Measurements from ENCODE around the gene RAB3A. TPM values are rescaled to one million over a fixed set of nuclear protein-coding genes. Genes with fewer than 3 reads are reported as not detected.

Gene RAB3A
- total and polyA plus RNA-seq, 9 of the 15 experiments (the other 6 are each of a cell fraction or from before 2014, with no cell fraction given), result 0.17 to 5.1 (median 0.90) TPM; not detected in 1

DNA sequence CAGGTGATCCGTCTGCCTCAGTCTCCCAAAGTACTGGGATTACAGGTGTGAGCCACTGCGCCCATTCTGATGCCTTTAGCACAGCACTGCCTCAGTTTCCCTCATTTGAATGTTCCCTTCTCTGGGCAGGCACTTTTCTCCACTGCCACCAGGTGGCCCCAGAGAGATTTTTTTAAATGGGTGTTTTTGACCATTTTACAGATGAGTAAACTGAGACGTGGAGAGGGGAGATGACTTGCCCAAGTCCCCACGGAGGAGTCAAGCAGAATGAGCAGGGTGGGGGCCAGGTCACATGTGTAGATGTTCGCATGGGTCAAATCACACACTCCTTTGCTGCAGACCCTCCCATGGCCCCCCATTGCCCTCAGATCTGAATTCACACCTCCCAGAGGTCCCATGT is 25.6 kb upstream of the RAB3A start (continued):
- TF ChIP-seq, protein P1, sequence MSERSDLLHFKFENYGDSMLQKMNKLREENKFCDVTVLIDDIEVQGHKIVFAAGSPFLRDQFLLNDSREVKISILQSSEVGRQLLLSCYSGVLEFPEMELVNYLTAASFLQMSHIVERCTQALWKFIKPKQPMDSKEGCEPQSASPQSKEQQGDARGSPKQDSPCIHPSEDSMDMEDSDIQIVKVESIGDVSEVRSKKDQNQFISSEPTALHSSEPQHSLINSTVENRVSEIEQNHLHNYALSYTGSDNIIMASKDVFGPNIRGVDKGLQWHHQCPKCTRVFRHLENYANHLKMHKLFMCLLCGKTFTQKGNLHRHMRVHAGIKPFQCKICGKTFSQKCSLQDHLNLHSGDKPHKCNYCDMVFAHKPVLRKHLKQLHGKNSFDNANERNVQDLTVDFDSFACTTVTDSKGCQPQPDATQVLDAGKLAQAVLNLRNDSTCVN (CRISPR knock-in tag; IDR thresholded peaks at IDR 0.05), result no peak
- no peak for TF ChIP-seq SMAD4 (CRISPR knock-in tag; conservative IDR thresholded peaks at IDR 0.05)
- TF ChIP-seq CCNT2 (IDR thresholded peaks at IDR 0.05; ENCODE audit: borderline replicate concordance, extremely low read depth, insufficient read length, low read depth, low read length), result no peak
- TF ChIP-seq ZNF197 (CRISPR knock-in tag; IDR thresholded peaks at IDR 0.05; ENCODE audit: low read depth), result no peak
- no peak for TF ChIP-seq RAD51 (IDR thresholded peaks at IDR 0.05; ENCODE audit: borderline replicate concordance, low read depth)
- no peak for TF ChIP-seq HCFC1 (IDR thresholded peaks at IDR 0.05; ENCODE audit: low read depth, low read length)
- TF ChIP-seq SMAD1 (IDR thresholded peaks at IDR 0.05; ENCODE audit: low read depth, low read length, partially characterized antibody), result no peak
- no peak for TF ChIP-seq ZNF217 (CRISPR knock-in tag; IDR thresholded peaks at IDR 0.05)
- TF ChIP-seq, protein P2, sequence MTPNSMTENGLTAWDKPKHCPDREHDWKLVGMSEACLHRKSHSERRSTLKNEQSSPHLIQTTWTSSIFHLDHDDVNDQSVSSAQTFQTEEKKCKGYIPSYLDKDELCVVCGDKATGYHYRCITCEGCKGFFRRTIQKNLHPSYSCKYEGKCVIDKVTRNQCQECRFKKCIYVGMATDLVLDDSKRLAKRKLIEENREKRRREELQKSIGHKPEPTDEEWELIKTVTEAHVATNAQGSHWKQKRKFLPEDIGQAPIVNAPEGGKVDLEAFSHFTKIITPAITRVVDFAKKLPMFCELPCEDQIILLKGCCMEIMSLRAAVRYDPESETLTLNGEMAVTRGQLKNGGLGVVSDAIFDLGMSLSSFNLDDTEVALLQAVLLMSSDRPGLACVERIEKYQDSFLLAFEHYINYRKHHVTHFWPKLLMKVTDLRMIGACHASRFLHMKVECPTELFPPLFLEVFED (CRISPR knock-in tag; conservative IDR thresholded peaks at IDR 0.05), result no peak
- 0 out of 2 replicates have a peak, but pooled peaks have one; percentile 10 for TF ChIP-seq SMC3 (conservative IDR thresholded peaks at IDR 0.05; ENCODE audit: insufficient read depth, low read depth, low read length)
- no peak for TF ChIP-seq SETDB1 (IDR thresholded peaks at IDR 0.05; ENCODE audit: low read length)
- TF ChIP-seq, protein P3, sequence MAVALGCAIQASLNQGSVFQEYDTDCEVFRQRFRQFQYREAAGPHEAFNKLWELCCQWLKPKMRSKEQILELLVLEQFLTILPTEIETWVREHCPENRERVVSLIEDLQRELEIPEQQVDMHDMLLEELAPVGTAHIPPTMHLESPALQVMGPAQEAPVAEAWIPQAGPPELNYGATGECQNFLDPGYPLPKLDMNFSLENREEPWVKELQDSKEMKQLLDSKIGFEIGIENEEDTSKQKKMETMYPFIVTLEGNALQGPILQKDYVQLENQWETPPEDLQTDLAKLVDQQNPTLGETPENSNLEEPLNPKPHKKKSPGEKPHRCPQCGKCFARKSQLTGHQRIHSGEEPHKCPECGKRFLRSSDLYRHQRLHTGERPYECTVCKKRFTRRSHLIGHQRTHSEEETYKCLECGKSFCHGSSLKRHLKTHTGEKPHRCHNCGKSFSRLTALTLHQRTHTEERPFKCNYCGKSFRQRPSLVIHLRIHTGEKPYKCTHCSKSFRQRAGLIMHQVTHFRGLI (CRISPR knock-in tag; IDR thresholded peaks at IDR 0.05), result no peak
- TF ChIP-seq ZNF699 (CRISPR knock-in tag; IDR thresholded peaks at IDR 0.05; ENCODE audit: insufficient replicate concordance), result no peak
- TF ChIP-seq SMAD3 (CRISPR knock-in tag; conservative IDR thresholded peaks at IDR 0.05), result no peak
- no peak for TF ChIP-seq FOSL1 (tag; conservative IDR thresholded peaks at IDR 0.05)
- TF ChIP-seq, protein P4, sequence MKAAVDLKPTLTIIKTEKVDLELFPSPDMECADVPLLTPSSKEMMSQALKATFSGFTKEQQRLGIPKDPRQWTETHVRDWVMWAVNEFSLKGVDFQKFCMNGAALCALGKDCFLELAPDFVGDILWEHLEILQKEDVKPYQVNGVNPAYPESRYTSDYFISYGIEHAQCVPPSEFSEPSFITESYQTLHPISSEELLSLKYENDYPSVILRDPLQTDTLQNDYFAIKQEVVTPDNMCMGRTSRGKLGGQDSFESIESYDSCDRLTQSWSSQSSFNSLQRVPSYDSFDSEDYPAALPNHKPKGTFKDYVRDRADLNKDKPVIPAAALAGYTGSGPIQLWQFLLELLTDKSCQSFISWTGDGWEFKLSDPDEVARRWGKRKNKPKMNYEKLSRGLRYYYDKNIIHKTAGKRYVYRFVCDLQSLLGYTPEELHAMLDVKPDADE (conservative IDR thresholded peaks at IDR 0.05; ENCODE audit: control insufficient read depth, low read depth, low read length), result no peak
- TF ChIP-seq PRMT5 (CRISPR knock-in tag; IDR thresholded peaks at IDR 0.05), result no peak
- no peak for TF ChIP-seq ZNF431 (CRISPR knock-in tag; IDR thresholded peaks at IDR 0.05)
- TF ChIP-seq ZNF766 (CRISPR knock-in tag; conservative IDR thresholded peaks at IDR 0.05), result no peak
- TF ChIP-seq, protein P5, sequence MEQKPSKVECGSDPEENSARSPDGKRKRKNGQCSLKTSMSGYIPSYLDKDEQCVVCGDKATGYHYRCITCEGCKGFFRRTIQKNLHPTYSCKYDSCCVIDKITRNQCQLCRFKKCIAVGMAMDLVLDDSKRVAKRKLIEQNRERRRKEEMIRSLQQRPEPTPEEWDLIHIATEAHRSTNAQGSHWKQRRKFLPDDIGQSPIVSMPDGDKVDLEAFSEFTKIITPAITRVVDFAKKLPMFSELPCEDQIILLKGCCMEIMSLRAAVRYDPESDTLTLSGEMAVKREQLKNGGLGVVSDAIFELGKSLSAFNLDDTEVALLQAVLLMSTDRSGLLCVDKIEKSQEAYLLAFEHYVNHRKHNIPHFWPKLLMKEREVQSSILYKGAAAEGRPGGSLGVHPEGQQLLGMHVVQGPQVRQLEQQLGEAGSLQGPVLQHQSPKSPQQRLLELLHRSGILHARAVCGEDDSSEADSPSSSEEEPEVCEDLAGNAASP (IDR thresholded peaks at IDR 0.05), result no peak
- no peak for TF ChIP-seq NCOA4 (IDR thresholded peaks at IDR 0.05; ENCODE audit: partially characterized antibody)
- no peak for TF ChIP-seq ZNF583 (CRISPR knock-in tag; IDR thresholded peaks at IDR 0.05)
